ENCODE results near the gene PRG3.

PRG3 gene

DNA sequence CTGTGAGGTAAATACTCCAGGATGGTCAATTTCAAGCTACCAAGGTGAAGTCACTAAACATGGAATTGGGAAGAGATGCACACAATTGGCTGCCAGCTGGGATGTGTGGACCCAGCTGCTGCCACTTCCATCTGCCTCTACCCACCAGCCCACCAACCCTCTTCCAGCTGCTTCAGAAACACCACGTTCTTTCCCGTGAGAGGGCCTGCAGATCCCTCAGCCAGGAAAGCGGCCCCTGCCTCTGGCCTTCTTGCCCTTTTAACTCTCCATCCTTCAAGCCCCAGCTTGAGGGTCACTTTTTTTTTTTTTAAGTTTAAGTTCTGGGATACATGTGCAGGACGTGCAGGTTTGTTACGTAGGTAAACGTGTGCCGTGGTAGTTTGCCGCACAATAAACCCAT lies 20.0 kb downstream of the PRG3 start:
- TF ChIP-seq, protein P1, sequence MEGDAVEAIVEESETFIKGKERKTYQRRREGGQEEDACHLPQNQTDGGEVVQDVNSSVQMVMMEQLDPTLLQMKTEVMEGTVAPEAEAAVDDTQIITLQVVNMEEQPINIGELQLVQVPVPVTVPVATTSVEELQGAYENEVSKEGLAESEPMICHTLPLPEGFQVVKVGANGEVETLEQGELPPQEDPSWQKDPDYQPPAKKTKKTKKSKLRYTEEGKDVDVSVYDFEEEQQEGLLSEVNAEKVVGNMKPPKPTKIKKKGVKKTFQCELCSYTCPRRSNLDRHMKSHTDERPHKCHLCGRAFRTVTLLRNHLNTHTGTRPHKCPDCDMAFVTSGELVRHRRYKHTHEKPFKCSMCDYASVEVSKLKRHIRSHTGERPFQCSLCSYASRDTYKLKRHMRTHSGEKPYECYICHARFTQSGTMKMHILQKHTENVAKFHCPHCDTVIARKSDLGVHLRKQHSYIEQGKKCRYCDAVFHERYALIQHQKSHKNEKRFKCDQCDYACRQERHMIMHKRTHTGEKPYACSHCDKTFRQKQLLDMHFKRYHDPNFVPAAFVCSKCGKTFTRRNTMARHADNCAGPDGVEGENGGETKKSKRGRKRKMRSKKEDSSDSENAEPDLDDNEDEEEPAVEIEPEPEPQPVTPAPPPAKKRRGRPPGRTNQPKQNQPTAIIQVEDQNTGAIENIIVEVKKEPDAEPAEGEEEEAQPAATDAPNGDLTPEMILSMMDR (IDR thresholded peaks at IDR 0.05; ENCODE audit: control extremely low read depth, extremely low read depth, low read depth, missing control alignments), result no peak
- CTCF ChIA-PET, result interaction anchor here (1.4 to 6.2 kb wide), 7 partner anchors 10 to 283 kb away, joined by 3 to 32 read pairs (median 4); no protein-coding TSS in a partner anchor
- POLR2A ChIA-PET, result no interaction called here
- DNase-seq (ENCODE audit: extremely low spot score), result no peak

DNA sequence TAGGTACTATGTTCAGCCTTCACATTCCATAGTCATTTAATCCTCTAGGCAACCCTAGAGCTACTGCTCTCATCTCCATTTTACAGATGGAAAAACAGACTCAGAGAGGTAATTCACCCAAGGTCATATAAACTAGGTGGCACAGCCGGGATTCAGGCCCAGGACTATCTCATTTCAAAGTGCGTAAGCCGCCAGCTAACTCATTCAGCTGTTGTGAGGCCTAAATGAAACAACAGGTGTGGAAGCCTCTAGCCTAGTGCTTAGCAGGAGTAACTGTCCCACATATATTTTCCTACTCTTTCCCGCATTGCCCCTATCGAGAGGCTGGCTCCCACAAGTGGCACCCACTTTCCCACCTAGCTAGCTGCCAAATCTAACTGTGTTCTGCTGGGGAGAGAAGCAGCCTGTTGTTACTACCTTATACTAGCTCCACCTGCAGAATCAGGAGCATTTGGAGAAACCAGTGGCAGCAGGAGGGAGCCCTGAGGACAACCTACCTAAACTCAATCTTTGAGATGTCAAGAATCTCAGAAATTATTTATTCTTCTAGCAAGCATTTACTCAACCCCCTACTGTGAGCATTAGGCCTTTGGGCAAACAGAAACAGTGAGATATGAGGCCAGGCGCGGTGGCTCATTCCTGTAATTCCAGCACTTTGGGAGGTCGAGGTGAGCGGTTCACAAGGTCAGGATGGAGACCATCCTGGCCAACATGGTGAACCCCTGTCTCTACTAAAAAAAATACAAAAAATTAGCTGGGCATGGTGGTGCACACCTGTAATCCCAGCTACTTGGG lies 20.9 kb downstream of the PRG3 start:
- DNase-seq (ENCODE audit: extremely low spot score), result no peak
- TF ChIP-seq, protein P1 (IDR thresholded peaks at IDR 0.05; ENCODE audit: control extremely low read depth, extremely low read depth, low read depth, missing control alignments), result no peak
- POLR2A ChIA-PET, result no interaction called here
- CTCF ChIA-PET, result interaction anchor here (1.2 to 6.2 kb wide), 6 partner anchors 9 to 284 kb away, joined by 4 to 32 read pairs (median 4); no protein-coding TSS in a partner anchor

- CTCF ChIA-PET, result interaction anchor here (1.0 to 6.2 kb wide), 6 partner anchors 8 to 519 kb away, joined by 3 to 32 read pairs (median 4); no protein-coding TSS in a partner anchor
- DNase-seq (ENCODE audit: extremely low spot score), result no peak
- TF ChIP-seq, protein P1 (IDR thresholded peaks at IDR 0.05; ENCODE audit: control extremely low read depth, extremely low read depth, low read depth, missing control alignments), result no peak
- POLR2A ChIA-PET, result no interaction called here
Observed at GRCh38 chr11:57359396-57359795, 21.6 kb downstream of the PRG3 start.

- ChIA-PET CTCF (interaction anchor here (1.0 to 6.2 kb wide), 6 partner anchors 8 to 518 kb away, joined by 3 to 32 read pairs (median 4); no protein-coding TSS in a partner anchor), POLR2A (no interaction called here)
- no peak for DNase-seq (ENCODE audit: extremely low spot score)
- TF ChIP-seq, protein P1 (IDR thresholded peaks at IDR 0.05; ENCODE audit: control extremely low read depth, extremely low read depth, low read depth, missing control alignments), result no peak
Observed at GRCh38 chr11:57358991-57359390, 22.0 kb downstream of the PRG3 start.

GRCh38 chr11:57358543-57358961 lies 22.4 kb downstream of the PRG3 start:
- CTCF ChIA-PET, result interaction anchor here (1.0 to 6.2 kb wide), 7 partner anchors 8 to 518 kb away, joined by 3 to 32 read pairs (median 4); no protein-coding TSS in a partner anchor
- POLR2A ChIA-PET, result no interaction called here
- DNase-seq (ENCODE audit: extremely low spot score), result no peak

GRCh38 chr11:57357856-57358255 lies 23.1 kb downstream of the PRG3 start:
- TF ChIP-seq, protein P1 (IDR thresholded peaks at IDR 0.05; ENCODE audit: control extremely low read depth, extremely low read depth, low read depth, missing control alignments), result no peak
- CTCF ChIA-PET, result interaction anchor here (1.1 to 6.2 kb wide), 6 partner anchors 8 to 210 kb away, joined by 3 to 32 read pairs (median 3); partner anchors contain the start of genes P2RX3 and UBE2L6

More at GRCh38 chr11:57358543-57358961, 22.4 kb downstream of the PRG3 start:
- TF ChIP-seq, protein P1 (IDR thresholded peaks at IDR 0.05; ENCODE audit: control extremely low read depth, extremely low read depth, low read depth, missing control alignments), result no peak

More at GRCh38 chr11:57357856-57358255, 23.1 kb downstream of the PRG3 start:
- POLR2A ChIA-PET, result interaction anchor here (0.5 kb wide), 1 partner anchor 43 kb away, joined by 5 read pairs; no protein-coding TSS in a partner anchor
- no peak for DNase-seq (ENCODE audit: extremely low spot score)

Measured in GM10248 (cell line).